Heart left ventricle (tissue), 16 donors: ENCODE data around the gene PRKN. TPM values are rescaled to one million over a fixed set of nuclear protein-coding genes. Genes with fewer than 3 reads are reported as not detected.

Experiments used
- ATAC-seq, 4 donors: fragments of 200-7000 bp; cut with Tn5 transposase; one replicate each; pipeline ENCODE4 v1.9.1; 2020 to 2022; ENCODE audit warnings: moderate library complexity in 4 of 4, mild to moderate bottlenecking in 3 of 4, moderate number of reproducible peaks in 1 of 4
- DNase-seq, 5 donors: peaks; one replicate each; pipeline ENCODE4 v3.0.0-alpha.2; 2020
- H3K27ac ChIP-seq, 12 donors: fragments of 200-600 bp; sonication (generic) in 4 of 12; one replicate each; pipeline versions ENCODE4 v1.5.0 to v1.8.0; 2016 to 2022; ENCODE audit warnings: mild to moderate bottlenecking in 2 of 12
- H3K27me3 ChIP-seq, 9 donors: fragments of 200-600 bp; sonication (generic) in 2 of 9; one replicate each; pipeline versions ENCODE4 v1.5.1 to v1.8.0; 2016 to 2022; ENCODE audit warnings: mild to moderate bottlenecking in 3 of 9
- H3K36me3 ChIP-seq, 9 donors: fragments of 200-600 bp; sonication (generic) in 2 of 9; one replicate each; pipeline versions ENCODE4 v1.5.0 to v1.8.0; 2018 to 2022; ENCODE audit warnings: mild to moderate bottlenecking in 2 of 9
- H3K4me1 ChIP-seq, 12 donors: fragments of 200-600 bp; sonication (generic) in 4 of 12; one replicate each; pipeline versions ENCODE4 v1.5.0 to v1.8.0; 2016 to 2022; ENCODE audit warnings: mild to moderate bottlenecking in 3 of 12
- H3K4me3 ChIP-seq, 12 donors: fragments of 200-600 bp; sonication (generic) in 4 of 12; one replicate each; pipeline versions ENCODE4 v1.5.0 to v1.8.0; 2017 to 2022; ENCODE audit warnings: mild to moderate bottlenecking in 9 of 12, moderate library complexity in 4 of 12
- H3K9me3 ChIP-seq, 12 donors: fragments of 200-600 bp; sonication (generic) in 4 of 12; one replicate each; pipeline versions ENCODE4 v1.5.0 to v1.8.0; 2016 to 2022; ENCODE audit warnings: mild to moderate bottlenecking in 1 of 12
- POLR2A ChIP-seq, 2 donors: fragments of 450-650 bp; IDR thresholded peaks; one replicate each; pipeline ENCODE4 v1.6.1; 2017; ENCODE audit warnings: antibody characterized with exemption in 2 of 2, mild to moderate bottlenecking in 2 of 2, moderate library complexity in 2 of 2
- WGBS, 4 donors: extraction: QIAGEN DNeasy Blood & Tissue Kit in 2 of 4; methylation state at CpG; one replicate each; pipeline versions ENCODE4 v1.1.5 to v1.1.7; 2013 to 2018; 5-methylcytosine and 5-hydroxymethylcytosine counted together
- intact Hi-C, 10 donors: fragments of 100-400 bp; cut with DNase I; formaldehyde crosslinking; loops; one replicate each; pipeline versions ENCODE4 v1.11.1 to v1.14.2; 2022
- polyA plus RNA-seq, 2 donors: library from polyadenylated mRNA; stranded (reverse); fragments of 200-250 nt; gene quantifications; one replicate each; pipeline ENCODE4 v1.2.3, GENCODE V29; 2013
- total RNA-seq, 9 donors: library from RNA; depleted of rRNA in 2 of 9; stranded (reverse); fragments of >200 nt in 2 of 9; fragmentation: NEBNext Ultra II Directional in 3 of 9; extraction: Animal tissue kit (Norgen Biotek cat#: 25700) in 3 of 9; gene quantifications; one replicate each; pipeline versions ENCODE4 v1.1.0 to v1.2.4, GENCODE V29; 2016 to 2023
- TF ChIP-seq, protein P1 (sequence below), 12 donors: fragments of 200-600 bp; sonication (generic) in 4 of 12; IDR thresholded peaks; one replicate each; pipeline versions ENCODE4 v1.5.0 to v1.8.0; 2018 to 2022; ENCODE audit warnings: antibody characterized with exemption in 12 of 12, mild to moderate bottlenecking in 5 of 12
- donor health status: ischemic (EF 13 %, LVEDD 7.1; RV severe dilation, severe dysfunction).
- donor health status: healthy with polysubstance abuse.
- donor health status: DM: no; HTN: yes; CAD: no.
- donor health status: DM: no; HTN: no; CAD: no.
- donor health status: ischemic (EF 25% LVEDD 6.9; RV normal size, moderate dysfunction).
- donor health status: ischemic (EF 25% LVEDD 5.7; RV mildly dilated, moderate dysfunction).
- donor health status: healthy.
- donor health status: DM: yes; HTN: yes; CAD: no.
- donor health status: ischemic (EF 35%, LVEDD 5.7; RV mildly dilated, moderate dysfunction).
- donor health status: nonischemic (EF 11% LVEDD 7.7; RV severe dilation, severe dysfunction).
- donor health status: DM: yes; HTN: yes; CAD: no.
- donor health status: PGD.
- donor health status: ischemic (EF 29% LVEDD 5.4; RV normal size, mild dysfunction).
- donor health status: nonischemic (EF 23%, LVEDD 6.1; RV moderate dilation, normal function).

The PRKN gene
- total and polyA plus RNA-seq, 11 donors: 3.4 to 32.5 (median 21.2) TPM

DNA sequence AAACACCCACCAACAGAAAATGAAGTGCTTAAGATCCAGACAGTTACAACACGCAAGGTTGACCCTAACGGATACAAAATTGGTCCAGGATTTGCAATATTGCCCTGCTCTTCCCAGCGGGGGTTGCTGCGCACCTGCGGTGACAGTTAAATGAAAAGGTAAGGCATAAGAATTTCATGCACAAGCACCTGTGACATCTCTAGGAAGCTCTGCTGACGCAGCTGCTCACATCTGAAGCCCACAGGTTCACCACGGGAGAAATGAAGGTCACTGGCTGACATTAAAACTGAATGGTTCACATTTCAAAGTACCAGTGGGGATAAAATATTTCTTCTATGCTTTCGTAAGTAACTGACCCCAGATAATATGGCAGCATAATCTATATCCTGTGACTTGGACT is 764.4 kb downstream of the PRKN start:
- H3K36me3 ChIP-seq: no peaks in the 10 kb centered on the region
- TF ChIP-seq POLR2A (IDR thresholded peaks at IDR 0.05): no peak
- TF ChIP-seq, protein P1, sequence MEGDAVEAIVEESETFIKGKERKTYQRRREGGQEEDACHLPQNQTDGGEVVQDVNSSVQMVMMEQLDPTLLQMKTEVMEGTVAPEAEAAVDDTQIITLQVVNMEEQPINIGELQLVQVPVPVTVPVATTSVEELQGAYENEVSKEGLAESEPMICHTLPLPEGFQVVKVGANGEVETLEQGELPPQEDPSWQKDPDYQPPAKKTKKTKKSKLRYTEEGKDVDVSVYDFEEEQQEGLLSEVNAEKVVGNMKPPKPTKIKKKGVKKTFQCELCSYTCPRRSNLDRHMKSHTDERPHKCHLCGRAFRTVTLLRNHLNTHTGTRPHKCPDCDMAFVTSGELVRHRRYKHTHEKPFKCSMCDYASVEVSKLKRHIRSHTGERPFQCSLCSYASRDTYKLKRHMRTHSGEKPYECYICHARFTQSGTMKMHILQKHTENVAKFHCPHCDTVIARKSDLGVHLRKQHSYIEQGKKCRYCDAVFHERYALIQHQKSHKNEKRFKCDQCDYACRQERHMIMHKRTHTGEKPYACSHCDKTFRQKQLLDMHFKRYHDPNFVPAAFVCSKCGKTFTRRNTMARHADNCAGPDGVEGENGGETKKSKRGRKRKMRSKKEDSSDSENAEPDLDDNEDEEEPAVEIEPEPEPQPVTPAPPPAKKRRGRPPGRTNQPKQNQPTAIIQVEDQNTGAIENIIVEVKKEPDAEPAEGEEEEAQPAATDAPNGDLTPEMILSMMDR (IDR thresholded peaks at IDR 0.05): no peak
- intact Hi-C loops: no loop called here
- no peak overlapping the region for H3K27ac ChIP-seq
- no peaks in the 10 kb centered on the region for H3K4me1 ChIP-seq
- H3K27me3 ChIP-seq: no peaks in the 10 kb centered on the region
- no peak for ATAC-seq
- DNase-seq: no peak
- no peaks in the 10 kb centered on the region for H3K9me3 ChIP-seq
- WGBS, 4 donors: 93 to 97% (median 96%) methylated on average over 8 of the region's 8 CpGs
- no peak overlapping the region for H3K4me3 ChIP-seq

GRCh38 chr6:161961796-161962195 is 765.8 kb downstream of the PRKN start:
- Histone ChIP-seq H3K9me3 (no peaks in the 10 kb centered on the region), H3K4me1 (no peaks in the 10 kb centered on the region), H3K27ac (no peak overlapping the region), H3K4me3 (no peak overlapping the region), H3K27me3 (no peaks in the 10 kb centered on the region), H3K36me3 (no peaks in the 10 kb centered on the region)
- WGBS, 4 donors: 53 to 71% (median 66%) methylated on average over 6 of the region's 6 CpGs
- ATAC-seq (no peak), DNase-seq (no peak)
- no peak for TF ChIP-seq POLR2A (IDR thresholded peaks at IDR 0.05)
- TF ChIP-seq, protein P1 (IDR thresholded peaks at IDR 0.05): no peak
- intact Hi-C loops: no loop called here

GRCh38 chr6:161961046-161961445 is 766.5 kb downstream of the PRKN start:
- no peak overlapping the region for H3K4me3 ChIP-seq
- no peak for DNase-seq

GRCh38 chr6:161959072-161959471 is 768.5 kb downstream of the PRKN start:
- peaks cover 0 to 15% (median 9%) of the 10 kb centered on the region in 12 donors for H3K4me1 ChIP-seq
- TF ChIP-seq, protein P1 (IDR thresholded peaks at IDR 0.05): no peak
- no peak for TF ChIP-seq POLR2A (IDR thresholded peaks at IDR 0.05)
- DNase-seq (no peak), ATAC-seq (no peak)
- 87 to 92% (median 90%) methylated on average over 12 of the region's 12 CpGs for WGBS, 4 donors
- no peaks in the 10 kb centered on the region for H3K27me3 ChIP-seq
- no peak overlapping the region for H3K27ac ChIP-seq
- intact Hi-C loops: no loop called here
- H3K4me3 ChIP-seq: no peak overlapping the region
- H3K9me3 ChIP-seq: no peaks in the 10 kb centered on the region
- no peaks in the 10 kb centered on the region for H3K36me3 ChIP-seq

More at GRCh38 chr6:161961046-161961445, 766.5 kb downstream of the PRKN start:
- H3K4me1 ChIP-seq: no peaks in the 10 kb centered on the region
- intact Hi-C loops: no loop called here
- H3K27me3 ChIP-seq: no peaks in the 10 kb centered on the region
- no peaks in the 10 kb centered on the region for H3K36me3 ChIP-seq
- ATAC-seq: no peak
- no peaks in the 10 kb centered on the region for H3K9me3 ChIP-seq
- no peak overlapping the region for H3K27ac ChIP-seq
- no peak for TF ChIP-seq POLR2A (IDR thresholded peaks at IDR 0.05)
- TF ChIP-seq, protein P1 (IDR thresholded peaks at IDR 0.05): no peak
- 89 to 97% (median 93%) methylated on average over 8 of the region's 8 CpGs for WGBS, 4 donors
